GM21526 (cell line): ENCODE results near the gene CLEC16A.

Experiments used
- ATAC-seq: cut with Tn5 transposase; IDR thresholded peaks from one replicate; pipeline ENCODE4 v1.9.1; 2021; ENCODE audit warnings: moderate library complexity; ENCODE audit not compliant: unreplicated experiment, low FRiP score

Gene CLEC16A

DNA sequence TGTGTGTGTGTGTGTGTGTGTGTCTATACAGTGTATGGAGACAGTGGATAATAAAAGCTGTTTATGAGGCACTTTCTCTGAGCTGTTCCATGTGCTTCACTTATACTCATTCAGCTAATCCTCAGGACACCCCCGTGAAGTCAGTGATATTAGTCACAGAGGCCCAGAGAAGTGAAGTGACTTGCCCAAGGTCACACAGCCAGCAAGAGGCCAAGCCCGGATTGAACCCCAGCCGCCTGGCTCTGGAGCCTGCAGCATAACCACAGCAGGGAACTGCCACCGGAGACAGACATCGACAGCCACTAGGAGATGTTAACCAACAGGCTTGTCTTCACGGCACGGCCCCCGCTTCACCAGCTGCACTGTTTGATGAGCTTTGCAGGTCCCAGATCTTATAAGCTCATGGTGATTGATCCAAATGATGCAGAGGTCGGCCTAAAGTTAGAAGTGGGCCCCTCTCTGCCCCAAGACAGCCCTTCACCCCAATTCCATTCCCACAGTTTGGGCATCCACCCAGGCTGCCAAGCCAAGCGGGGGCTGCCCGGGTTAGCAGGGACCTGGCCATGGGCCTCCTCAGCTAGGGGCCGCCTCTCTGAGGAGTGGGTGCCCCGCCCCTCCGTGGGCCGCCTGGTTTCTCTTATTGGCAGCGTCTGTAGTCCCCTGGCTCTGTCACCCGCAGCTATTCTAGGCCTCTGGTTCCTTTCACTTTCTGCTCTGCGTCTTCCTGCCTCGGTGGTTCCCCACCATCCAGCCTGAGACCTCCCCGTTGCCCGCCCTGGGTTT, 280.7 kb downstream of the CLEC16A start:
- peak; percentile 75 for ATAC-seq

DNA sequence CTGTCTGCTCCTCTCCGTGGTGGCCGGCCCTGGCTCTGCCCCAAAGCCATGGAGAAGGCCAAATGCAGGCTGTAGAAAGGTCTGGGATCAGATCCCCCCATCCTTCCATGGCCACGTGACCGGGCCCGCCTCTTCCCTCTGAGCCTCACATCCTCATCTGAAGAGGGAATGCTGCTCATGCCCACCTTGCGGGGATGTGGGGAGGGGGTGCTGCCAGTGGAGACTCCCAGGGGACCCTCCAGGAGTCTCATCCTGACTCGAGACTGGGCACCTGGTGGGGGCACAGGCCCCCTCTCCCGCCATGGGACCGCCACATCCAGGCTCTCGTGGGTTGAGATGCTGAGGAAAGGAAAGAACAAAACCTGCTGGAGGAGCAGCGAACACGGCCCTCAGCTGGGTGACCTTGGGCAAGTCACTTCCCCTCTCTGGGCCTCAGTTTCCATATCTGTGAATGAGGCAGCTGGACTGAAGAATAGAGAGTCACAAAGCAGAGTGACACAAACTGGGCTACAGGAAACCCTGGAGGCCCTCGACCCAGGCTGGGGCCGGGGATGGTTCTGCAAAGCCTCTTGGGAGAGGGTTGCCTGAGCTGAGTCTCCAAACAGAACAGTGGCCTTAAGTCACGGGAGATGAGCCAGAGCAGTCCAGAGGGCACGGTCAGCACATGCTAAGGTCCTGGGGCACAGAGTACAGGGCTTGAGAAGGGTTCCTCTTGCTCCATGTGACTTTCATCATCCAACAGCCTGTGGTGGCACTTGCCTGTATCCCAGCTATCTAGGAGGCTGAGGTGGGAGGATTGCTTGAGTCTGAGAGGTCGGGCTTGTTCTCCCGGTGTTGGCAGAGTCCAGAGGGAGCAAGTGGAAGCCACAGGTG, 281.5 kb downstream of the CLEC16A start:
- peak; percentile 7 for ATAC-seq

DNA sequence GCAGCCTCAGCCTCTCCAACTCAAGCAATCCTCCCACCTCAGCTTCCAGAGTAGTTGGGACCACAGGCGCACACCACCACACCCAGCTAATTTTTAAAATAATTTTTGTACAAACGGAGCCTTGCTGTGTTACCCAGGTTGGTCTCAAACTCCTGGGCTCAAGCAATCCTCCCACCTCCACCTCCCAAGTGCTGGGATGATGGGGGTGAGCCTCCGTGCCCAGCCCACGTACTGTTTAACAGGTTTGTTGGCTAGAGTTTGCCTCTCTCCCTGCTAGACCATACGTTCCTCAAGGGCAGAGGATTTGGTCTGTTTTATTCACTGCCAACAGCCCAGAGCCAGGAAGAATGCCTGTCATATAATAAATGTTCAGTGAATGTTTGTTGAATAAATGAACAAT, 285.1 kb downstream of the CLEC16A start:
- ATAC-seq, result no peak

DNA sequence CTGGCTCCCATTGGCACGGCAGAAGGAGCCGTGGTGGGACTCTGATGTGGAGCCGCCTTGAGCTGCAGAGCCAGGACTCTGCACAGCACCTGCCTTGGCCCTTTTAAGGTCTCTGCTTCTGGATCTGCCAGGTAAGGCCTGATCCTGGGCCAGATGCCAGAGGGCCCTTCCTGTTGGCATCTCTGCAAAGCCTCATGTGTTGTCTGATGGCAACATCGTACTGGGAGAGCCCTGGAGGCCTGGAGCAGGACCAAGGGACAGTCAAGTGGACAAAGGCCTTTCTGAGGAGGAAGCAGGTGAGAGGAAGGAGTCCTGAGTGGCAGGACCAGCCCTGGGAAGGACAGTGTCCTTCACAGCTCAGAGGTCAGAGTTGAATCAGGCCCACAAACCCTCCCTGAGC, 285.5 kb downstream of the CLEC16A start:
- no peak for ATAC-seq

DNA sequence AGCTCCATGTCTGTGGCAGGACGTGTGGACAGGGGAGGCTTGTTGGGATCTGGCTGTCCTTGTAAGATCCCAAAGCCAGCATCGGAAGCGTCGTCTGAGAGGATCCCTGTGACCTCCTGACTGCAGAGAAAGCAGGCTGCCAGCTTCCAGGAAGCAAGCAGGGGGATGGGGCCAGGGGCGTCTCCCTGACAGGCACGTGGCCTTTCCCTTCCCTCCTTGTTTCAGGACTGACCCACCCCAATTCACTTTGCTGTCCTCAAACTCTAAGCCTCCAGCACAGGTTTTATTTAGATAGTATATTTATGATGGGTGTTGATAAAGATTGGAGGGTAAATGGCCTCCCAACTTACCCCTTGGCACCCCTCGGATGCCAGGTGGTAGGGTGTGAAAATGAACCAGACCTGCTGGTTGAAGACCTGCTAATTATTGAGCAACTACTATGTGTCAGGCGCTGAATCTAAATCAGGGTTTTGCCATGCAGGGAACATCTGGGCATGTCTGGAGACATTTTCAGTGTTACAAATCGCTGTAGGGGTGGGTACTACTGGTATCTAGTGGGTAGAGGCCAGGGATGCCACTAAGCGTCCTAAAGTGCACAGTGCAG, 287.1 kb downstream of the CLEC16A start:
- ATAC-seq, result no peak
